GM19468 (cell line): ENCODE measurements around the gene DENND4C.
"Not testable (repeated sequence)": the region's sequence is repeated elsewhere in the genome, so short reads cannot be mapped to it uniquely, and the experiment has no call there.

Source experiments
- ATAC-seq: cut with Tn5 transposase; IDR thresholded peaks from one replicate; pipeline ENCODE4 v1.9.1; 2021; ENCODE audit warnings: mild to moderate bottlenecking, moderate library complexity, moderate number of reproducible peaks; ENCODE audit not compliant: unreplicated experiment; ENCODE audit errors: extremely low read depth

Gene DENND4C

DNA sequence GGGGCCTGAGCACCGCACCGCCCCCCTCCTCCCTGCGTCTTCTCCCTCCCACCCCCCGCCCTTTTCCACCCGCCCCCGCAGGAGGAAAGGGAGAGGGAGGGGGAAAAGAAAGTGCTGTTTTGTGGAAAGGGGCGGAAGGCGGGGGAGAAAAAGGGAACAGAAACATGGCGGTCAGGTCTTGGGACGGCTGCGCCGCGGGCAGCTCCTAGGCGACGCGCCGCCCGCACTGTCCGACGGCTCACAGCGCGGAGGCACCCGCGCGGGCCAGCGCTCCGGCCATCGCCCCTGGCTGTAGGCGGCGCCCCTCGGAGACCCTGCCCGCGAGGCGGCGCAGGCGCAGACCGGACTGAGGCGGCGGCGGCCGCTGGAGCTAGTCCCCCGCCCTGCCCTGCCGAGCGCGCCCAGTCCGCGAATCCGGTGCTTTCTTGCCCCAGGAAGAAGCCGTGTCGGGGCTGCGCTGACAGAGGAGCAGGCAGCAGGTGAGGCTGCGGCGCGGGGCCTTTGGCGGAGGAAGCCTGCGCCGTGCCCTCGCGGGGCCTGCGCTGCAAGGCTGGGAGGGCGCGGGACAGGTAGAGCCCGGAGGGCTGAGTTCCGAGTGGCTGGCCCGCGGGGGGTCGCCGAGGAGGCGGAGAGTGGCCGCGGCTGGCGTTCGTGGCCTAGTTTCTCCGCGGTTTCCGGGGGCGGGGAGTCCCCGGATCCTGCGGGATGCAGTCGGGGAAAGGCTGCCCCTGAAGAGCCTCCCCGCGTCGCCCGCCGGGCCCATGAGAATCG is at the start of gene DENND4C:
Gene DENND4C, plus strand, starts transcription at position 339 of the 771 bp plus-strand sequence. CDS start 45,482 bp downstream, outside the sequence.
- ATAC-seq = peak; percentile 81

DNA sequence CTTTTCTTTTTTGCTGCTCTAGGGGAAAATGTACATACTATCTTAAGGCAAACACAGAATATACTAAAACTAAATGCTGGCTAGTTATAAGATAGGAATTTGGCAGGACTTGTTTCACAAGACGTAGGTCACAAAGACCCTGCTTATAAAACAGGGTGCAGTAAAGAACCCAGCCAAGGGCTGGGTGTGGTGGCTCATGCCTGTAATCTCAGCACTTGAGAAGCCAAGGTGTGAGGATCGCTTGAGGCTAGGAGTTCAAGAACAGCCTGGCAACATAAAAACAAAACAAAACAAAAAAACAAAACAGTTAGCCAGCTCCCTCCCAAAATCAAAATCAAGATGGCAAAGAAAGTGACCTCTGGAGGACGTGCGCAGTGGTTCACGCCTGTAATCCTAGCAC is 49.5 kb upstream of the DENND4C start:
- no peak for ATAC-seq

DNA sequence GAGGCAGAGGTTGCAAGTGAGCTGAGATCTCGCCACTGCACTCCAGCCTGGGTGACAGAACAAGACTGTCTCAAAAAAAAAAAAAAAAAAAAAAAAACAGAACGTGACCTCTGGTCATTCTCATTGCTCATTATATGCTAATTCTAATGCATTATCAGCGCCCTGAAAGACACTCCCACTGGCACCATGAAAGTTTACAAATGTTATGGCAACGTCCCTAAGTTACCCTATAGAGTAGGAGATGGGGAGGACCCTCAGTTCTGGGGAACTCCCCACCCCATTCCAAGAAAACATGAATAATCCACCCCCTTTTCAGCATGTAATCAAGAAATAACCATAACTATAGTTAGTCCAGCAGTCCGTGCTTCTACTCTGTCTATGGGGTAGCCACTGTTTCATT is 48.9 kb upstream of the DENND4C start:
- no peak for ATAC-seq

DNA sequence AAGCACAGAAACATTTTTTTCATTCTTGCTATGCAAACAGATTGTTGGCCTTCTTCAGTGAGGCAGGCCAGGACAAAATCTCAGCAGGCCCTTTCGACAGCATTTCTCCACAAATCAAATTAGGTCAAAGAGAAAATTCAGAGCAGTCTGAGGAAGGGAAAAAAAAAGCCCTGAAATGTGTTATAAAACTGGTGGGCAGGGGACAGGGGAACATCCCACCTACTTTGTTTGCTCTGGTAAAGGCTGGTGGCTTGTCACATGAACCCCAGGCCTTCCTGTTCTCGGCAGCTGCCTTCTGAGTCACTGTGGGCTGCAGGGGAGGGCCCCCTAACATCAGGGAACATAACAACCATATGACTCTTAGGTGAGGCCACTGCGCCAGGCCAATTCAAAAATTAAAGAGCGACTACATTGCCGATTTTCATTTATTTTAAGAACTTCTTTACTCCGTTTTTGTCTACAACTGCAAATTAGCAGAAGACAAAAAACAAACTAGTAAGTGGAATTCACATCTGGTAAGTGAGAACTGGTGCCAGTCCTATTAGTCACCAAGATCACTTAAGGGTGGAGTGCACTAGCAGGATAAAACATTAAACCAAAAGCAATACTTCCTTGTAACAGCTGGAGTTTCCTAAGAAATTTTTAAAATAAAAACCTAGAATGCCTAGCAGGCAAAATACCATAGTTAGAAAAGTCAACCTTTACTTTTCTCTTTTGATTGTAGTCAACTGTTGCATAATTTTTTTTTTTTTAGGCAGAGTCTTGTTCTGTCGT is 46.2 kb upstream of the DENND4C start:
- peak; percentile 78 for ATAC-seq

DNA sequence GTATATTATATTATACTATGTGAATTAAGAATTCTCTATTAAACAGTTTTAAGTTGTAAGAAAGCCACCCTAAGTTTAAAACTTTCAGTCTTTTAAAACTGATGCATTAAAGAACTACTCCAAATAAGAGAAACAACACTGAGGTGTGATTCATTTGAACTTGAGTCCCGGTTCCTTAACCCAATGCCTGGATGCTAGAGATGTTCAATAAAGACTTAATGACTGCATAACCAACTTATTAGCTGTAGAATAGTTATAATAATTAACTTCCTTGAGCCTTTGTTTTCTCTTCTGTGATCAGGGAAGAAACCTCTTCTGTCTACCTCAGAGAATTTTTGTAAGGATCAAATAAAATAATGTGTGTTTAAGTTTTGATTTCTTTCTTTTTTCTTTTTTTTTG is 45.3 kb upstream of the DENND4C start:
- ATAC-seq = no peak

DNA sequence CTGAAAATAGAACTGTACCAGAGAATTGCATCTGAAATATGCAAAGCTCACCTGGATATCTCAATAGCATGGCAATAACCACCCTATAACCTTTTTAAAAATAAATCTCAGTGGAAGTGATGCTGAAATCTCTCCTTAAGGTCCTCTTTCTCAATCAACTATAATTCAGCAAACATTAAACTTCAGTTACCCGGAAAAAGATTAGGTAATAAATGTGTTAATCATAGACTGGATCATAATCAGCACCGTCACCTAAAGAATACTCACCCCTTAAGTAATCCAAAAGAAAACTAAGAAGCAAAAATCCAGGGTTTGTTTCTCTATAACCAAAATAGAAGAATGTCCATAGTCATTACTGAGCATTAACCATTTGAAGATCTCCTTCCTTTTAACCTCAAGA is 44.3 kb upstream of the DENND4C start:
- ATAC-seq = no peak

DNA sequence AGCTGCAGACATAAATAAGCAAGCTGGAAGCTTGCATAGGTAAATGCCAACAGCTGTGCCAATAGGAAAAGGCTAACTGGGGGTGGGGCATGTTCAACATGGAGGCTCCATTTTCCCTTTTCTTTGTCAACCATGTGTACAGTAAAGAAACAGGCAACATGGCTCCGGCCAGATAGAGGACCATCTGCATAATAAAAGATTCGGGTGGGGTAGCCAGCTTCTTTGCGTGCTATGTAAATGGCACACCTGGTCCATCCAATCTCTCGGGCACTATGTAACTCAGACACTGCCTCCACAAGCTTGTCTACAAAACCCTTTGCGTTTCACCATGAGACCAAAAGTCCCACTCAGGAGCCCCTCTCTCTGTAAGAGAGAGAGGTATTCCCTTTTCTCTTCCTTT is 41.7 kb upstream of the DENND4C start:
- ATAC-seq = no peak

DNA sequence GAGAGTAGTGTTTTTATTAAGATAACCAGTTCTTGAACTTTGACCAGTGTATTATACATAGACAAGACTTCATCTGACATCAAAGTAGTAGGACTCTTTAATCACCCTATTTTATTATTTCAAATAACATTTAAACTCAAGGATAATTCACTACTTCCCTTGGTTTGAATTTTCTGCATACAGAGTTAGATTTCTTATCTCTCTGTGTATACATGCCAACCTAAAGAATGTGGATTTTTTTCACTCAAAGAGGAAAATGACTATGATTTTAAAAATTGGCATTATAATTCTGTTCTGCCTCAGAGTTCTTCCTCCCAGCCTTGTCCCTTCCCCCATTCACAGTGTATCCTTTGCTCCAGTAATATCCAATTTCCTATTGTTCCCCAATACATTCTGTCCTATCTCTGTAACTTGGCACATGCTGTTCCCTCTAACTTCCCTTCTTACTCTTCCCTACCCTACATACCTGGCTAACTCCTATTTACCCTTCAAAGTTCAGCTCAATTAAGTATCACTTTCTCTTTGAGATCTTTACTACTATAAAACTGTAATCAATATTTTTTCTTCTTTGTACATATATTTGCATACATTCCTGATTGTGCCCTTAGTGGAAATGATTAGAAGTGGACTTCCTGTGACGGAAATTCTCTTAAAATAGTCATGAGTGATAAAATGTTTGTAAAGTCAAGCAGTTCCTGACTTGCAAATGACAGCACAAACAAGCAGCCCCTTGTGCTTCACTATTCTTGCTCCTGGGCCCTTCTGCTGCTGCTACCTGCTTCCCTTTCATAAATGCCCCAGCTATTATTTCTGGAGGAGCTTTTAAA is 38.1 kb upstream of the DENND4C start:
- ATAC-seq = no peak

DNA sequence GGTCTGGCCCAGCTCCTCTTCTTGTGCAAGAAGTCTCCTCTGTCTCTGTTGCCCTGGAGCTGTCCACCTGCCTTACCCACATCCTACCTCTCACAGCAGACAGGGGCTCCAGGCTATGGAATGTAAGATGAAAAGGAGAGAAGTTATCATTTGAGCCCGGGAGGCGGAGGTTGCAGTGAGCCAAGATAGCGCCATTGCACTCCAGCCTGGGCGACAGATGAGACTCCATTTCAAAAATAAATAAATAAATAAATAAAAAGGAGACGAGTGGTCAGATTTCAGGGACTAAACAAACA is 37.5 kb upstream of the DENND4C start:
- no peak for ATAC-seq

DNA sequence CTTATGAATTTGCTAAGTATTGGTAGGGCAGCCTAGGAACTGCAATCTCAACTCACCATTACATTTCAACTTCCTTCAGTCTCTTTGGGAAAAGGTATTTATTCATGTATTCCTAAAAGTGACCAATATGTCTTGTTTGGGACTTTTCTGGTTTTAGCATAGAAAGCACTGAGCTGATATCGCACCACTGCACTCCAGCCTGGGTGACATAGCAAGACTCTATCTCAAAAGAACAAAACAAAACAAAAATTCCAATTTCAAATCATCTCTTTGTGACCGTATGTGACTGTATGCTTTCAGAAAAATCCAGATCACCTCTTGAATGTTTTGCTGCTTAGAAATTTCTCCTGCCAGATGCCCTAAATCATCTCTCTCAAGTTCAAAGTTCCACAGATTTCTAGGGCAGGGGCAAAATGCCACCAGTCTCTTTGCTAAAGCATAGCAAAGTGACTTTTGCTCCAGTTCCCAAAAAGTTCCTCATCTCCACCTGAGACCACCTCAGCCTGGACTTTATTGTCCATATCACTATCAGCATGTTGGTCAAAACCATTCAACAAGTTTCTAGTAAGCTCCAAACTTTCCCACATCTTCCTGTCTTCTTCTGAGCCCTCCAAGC is 37.0 kb upstream of the DENND4C start:
- ATAC-seq = not testable (repeated sequence)

DNA sequence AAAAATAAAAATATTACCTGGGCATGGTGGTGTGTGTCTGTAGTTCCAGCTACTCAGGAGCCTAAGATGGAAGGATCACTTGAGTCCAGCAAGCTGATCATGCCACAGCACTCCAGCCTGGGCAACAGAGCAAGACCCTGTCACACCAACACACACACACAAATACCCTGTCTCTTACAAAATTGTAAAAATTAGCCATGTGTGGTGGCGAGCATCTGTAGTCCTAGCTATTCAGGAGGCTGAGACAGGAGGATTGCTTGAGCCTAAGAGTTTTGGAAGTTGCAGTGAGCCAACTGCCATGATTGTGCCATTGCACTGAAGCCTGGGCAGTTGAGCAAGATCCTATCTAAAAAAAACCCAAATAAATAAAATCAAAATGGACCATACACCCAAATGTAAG is 32.1 kb upstream of the DENND4C start:
- no peak for ATAC-seq

DNA sequence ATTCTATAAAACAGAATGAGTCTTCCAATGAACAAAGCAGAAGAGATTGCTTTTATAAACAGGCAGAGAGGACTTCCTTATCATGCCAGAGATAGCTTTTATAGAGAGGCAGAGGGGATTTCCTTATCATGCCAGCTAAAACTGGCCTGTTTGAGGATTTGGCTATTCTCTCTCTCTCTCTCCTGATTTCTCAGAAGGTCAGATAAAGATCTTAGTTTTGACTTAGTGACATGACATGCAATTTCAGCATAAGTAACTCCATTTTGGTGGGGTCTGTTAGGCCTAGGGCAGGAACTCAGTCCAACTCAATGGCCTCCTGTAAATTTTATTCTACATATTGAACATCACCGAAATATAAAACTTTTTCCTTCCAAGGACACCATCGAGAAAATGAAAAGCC is 31.5 kb upstream of the DENND4C start:
- ATAC-seq = no peak

DNA sequence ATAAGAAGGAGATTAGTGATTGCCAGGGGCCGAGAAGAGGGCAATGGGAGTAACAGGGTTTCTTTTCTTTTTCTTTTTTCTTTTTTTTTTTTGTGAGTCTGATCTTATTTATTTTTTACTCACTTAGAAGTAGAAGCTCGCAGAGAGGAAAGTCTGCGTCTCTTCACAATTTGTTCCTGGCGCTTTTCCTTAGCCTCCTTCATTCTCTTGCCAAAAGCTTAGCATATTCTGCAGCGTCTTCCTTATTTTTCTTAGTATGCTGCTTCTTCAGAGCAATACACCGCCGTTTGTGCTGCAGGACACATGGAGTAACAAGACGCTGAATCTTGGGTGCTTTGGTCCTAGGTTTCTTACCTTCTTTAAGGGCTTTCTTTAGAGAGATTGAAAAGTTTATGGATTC is 30.3 kb upstream of the DENND4C start:
- ATAC-seq = no peak

DNA sequence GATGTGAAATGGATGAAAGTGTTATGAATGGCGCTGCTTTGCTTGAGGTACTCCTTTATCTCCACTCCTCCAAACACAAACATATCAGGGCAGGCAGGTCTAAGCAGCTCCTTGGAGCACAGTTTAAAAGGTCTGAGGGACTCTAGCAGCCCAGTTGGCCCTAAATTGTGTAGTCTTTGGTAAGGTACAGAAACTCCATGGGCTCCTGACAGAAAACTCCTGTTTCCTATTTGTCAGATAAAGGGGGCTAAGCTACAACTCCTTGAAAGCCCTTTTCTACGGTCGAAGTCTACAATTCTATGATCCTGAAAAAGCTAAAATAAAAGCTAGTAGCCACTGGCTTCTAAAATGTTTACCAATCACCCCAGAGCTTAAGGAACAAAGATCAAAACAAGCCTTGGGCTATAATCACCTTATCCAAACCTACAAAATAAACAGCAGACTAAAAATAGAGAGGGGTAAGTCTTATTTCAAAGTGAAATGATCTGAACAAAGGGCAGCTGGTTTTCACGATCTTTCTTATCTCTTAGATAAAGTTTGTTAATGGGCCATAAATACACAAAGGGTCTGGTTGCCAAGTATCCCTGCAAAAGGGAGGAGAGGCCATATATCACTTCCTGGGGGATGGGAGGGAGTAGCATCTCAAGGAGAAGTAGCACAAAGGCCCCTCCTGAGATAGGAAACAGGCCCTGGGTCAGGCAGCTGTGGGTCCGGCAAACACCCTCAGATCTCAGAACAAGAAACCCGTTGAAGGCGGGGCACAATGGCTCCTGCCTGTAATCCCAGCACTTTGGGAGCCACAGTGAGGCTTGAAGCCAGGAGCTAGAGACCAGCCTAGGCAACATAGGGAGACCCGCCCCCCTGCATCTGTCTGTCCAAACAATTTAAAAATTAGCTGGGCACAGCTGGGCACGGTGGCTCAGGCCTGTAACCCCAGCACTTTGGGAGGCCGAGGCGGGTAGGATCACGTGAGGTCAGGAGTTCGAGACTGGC is 28.3 kb upstream of the DENND4C start:
- ATAC-seq = no peak

DNA sequence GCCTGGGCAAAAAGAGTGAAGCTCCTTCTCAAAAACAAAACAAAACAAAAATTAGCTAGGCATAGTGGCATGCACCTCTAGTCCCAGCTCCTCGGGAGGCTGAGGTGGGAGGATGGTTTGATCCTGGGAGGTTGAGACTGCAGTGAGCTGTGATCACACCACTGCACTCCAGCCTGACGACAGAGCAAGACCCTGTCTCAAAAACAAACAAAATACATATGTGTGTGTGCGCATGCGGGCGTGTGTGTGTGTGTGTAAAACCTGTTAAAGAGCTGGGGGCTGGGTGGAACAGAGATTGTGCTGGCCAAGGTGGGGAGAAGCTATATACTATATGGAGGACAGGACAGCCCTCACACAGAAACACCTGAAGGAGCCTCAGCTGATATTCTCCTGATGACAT is 27.4 kb upstream of the DENND4C start:
- no peak for ATAC-seq

DNA sequence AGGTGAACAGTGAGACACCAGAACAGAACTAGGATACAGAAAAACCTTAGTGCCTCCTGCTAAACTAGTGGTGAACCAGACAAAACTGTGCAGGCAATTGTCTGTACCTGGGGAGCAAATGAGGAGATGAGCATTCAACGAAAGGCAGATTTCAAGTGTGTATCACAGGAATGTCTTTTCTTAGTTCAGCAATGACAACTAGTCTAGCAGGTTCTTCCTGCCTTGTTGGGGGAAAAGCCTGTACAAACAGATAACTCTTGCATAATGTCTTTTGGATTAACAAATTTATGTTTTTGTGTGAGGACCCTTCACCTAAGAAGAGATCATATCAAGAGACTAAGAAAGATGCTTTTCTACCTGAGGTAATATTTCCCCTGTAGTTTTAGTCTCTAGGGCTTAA is 21.8 kb upstream of the DENND4C start:
- ATAC-seq = no peak

DNA sequence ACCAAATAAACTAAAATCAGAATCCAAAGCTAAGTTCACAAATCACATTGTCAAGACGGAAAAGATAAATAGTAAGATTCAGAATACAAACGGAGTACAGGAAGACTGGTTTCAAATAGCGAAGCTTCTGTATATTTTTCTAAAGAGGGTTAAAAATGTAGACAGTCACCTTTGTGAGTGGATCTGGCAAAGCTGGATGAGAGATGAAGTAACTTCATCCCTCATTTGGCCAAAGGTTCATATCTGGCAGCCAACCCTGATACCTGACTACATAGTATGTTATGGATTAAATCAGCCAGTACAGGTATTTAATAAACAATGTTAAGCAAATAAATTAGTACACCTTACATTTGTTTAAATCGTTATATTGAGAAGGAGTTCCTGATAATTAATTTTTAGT is 21.3 kb upstream of the DENND4C start:
- no peak for ATAC-seq

DNA sequence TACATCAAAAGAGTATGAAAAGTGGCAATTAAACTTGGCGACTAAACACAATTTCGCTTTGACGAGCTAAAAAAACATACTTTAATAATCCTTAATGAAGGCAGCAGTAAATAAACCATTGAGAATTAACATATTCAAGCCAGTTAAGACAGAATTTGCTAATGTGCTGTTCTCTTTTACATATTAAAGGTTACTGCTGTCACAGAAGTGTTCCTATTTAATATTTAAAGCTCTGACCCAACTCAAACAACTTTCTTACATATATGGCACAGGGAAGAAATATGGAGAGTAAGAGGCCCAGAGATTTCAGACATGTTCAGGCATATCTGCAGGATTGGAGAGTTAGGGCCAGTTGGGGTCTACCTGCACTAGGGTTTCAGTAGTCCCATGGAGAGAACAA is 16.7 kb upstream of the DENND4C start:
- no peak for ATAC-seq

DNA sequence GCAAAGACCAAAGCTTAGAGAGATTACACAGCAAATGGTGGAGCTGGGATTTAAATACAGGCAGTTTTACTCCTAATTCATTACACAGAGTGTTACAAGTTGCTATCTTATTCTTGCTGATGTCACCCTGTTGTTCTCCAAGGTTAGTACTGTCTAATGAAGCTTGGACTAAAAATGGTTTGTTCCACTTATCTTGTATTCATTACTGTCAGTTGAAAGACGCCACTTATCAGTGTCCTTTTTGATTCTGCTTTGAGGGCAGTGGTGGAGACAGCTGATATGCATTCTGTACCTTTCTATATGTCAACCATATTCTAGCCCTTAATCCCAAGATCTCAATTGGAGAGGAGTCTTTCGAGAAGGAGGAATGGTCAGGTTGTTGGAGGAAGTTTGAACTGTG is 14.0 kb upstream of the DENND4C start:
- ATAC-seq = no peak
